ENCODE data around the gene RFK. TPM values are rescaled to one million over a fixed set of nuclear protein-coding genes. Genes with fewer than 3 reads are reported as not detected.

The RFK gene
- total RNA-seq, result 10 to 100 TPM; 36.8 to 42.3 TPM

GRCh38 chr9:76394195-76394959, at the start of gene RFK:
Gene RFK (minus strand): TSS chr9:76394426. CDS start chr9:76394171, 255 bp downstream.

Other genes with a start within 250 kb of the RFK start
- gene GCNT1, start 64.8 kb upstream of the RFK start, total RNA-seq, result 1 to 10 TPM in 1 of 2 donors, under 1 TPM in 1; 1.00 to 1.7 TPM

Measured in melanocyte of skin (primary cell).